SK-N-SH (cell line): ENCODE results near the gene FAM219A.

Experiments
- CHD2 ChIP-seq: fragments of 150-350 bp; IDR thresholded peaks from 2 replicates; pipeline ENCODE4 v1.6.1; 2018; ENCODE audit warnings: low read length; ENCODE audit not compliant: partially characterized antibody
- EP300 ChIP-seq, 2 experiments: IDR thresholded peaks; 2 replicates each; pipeline versions ENCODE4 v1.4.0 to v1.6.1; 2012; ENCODE audit warnings: borderline replicate concordance in 1 of 2, low read depth in 1 of 2, low read length in 1 of 2
- EZH2phosphoT487 ChIP-seq: fragments of 200-600 bp; sonication (generic); IDR thresholded peaks from 2 replicates; pipeline ENCODE4 v1.6.1; 2017; ENCODE audit warnings: low read depth, mixed run types, mild to moderate bottlenecking, antibody characterized with exemption, moderate library complexity, borderline replicate concordance
- PBX3 ChIP-seq: IDR thresholded peaks from 2 replicates; pipeline ENCODE4; 2012
- POLR2AphosphoS5 ChIP-seq: IDR thresholded peaks from 2 replicates; pipeline ENCODE4 v1.6.1; 2012; ENCODE audit warnings: low read depth, low read length
- RFX5 ChIP-seq: IDR thresholded peaks from 2 replicates; pipeline ENCODE4 v1.6.1; 2012; ENCODE audit warnings: mild to moderate bottlenecking, improper control_type of control experiment, low read length
- USF1 ChIP-seq: IDR thresholded peaks from 2 replicates; pipeline ENCODE4 v1.4.0; 2012; ENCODE audit warnings: low read depth, borderline replicate concordance
- USF2 ChIP-seq: fragments of 150-350 bp; IDR thresholded peaks from 2 replicates; pipeline ENCODE4 v1.6.1; 2017; ENCODE audit warnings: antibody characterized with exemption, low read length, low read depth, borderline replicate concordance
- TF ChIP-seq, protein P1 (sequence below): fragments of 150-350 bp; IDR thresholded peaks from 2 replicates; pipeline ENCODE4 v1.6.1; 2016; ENCODE audit warnings: mild to moderate bottlenecking, low read depth, low read length
- TF ChIP-seq, protein P2 (sequence below): fragments of 200-600 bp; sonication (generic); IDR thresholded peaks from 2 replicates; pipeline ENCODE4 v1.6.1; 2017; ENCODE audit warnings: antibody characterized with exemption, mild to moderate bottlenecking, moderate library complexity

DNA sequence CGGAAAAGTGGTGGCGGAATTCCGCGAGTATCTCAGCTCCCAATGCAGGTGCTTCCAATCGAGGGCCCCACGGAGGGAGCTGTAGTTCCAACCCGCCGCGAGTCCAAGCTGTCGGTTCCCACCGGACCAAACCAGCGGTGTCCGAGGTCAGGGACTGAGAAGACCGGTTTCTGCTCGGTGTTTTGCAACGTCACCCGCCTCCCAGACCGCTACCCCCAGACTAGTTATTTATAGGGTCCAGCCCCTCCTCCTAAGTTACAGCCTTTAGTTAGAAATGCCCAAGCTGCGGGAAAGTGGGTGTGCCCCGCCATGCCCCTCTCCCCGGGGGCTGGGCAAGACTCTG lies 81.0 kb downstream of the FAM219A start:
- TF ChIP-seq RFX5 (no peak), USF2 (no peak), POLR2AphosphoS5 (no peak), EZH2phosphoT487 (no peak), EP300 (IDR thresholded peaks at IDR 0.05; ENCODE audit: borderline replicate concordance in 1 of 2, low read depth in 1 of 2, low read length in 1 of 2) (no peak), CHD2 (no peak), USF1 (no peak), PBX3 (no peak)
- TF ChIP-seq, protein P1, sequence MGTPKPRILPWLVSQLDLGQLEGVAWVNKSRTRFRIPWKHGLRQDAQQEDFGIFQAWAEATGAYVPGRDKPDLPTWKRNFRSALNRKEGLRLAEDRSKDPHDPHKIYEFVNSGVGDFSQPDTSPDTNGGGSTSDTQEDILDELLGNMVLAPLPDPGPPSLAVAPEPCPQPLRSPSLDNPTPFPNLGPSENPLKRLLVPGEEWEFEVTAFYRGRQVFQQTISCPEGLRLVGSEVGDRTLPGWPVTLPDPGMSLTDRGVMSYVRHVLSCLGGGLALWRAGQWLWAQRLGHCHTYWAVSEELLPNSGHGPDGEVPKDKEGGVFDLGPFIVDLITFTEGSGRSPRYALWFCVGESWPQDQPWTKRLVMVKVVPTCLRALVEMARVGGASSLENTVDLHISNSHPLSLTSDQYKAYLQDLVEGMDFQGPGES, result no peak
- TF ChIP-seq, protein P2, sequence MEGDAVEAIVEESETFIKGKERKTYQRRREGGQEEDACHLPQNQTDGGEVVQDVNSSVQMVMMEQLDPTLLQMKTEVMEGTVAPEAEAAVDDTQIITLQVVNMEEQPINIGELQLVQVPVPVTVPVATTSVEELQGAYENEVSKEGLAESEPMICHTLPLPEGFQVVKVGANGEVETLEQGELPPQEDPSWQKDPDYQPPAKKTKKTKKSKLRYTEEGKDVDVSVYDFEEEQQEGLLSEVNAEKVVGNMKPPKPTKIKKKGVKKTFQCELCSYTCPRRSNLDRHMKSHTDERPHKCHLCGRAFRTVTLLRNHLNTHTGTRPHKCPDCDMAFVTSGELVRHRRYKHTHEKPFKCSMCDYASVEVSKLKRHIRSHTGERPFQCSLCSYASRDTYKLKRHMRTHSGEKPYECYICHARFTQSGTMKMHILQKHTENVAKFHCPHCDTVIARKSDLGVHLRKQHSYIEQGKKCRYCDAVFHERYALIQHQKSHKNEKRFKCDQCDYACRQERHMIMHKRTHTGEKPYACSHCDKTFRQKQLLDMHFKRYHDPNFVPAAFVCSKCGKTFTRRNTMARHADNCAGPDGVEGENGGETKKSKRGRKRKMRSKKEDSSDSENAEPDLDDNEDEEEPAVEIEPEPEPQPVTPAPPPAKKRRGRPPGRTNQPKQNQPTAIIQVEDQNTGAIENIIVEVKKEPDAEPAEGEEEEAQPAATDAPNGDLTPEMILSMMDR, result no peak
